SU-DHL-6 (cell line): ENCODE measurements around the gene DNAH17.

Experiments
- H2AFZ ChIP-seq: fragments of 200-600 bp; sonication (generic); 2 replicates; pipeline ENCODE4 v1.6.1; 2014; ENCODE audit warnings: low read depth, mild to moderate bottlenecking, moderate library complexity, mixed read lengths, antibody characterized with exemption, low read length; ENCODE audit not compliant: severe bottlenecking
- H3F3A ChIP-seq: fragments of 200-600 bp; shearing (Covaris generic); 2 replicates; pipeline ENCODE4 v1.6.0; 2016; ENCODE audit warnings: antibody characterized with exemption, mild to moderate bottlenecking; ENCODE audit not compliant: insufficient read depth
- H3K27ac ChIP-seq: fragments of 200-600 bp; sonication (generic); 2 replicates; pipeline ENCODE4 v1.5.1; 2016; ENCODE audit warnings: low read depth, mild to moderate bottlenecking, low read length, moderate library complexity, mixed read lengths
- H3K27me3 ChIP-seq: fragments of 200-600 bp; sonication (generic), shearing (Covaris generic); 2 replicates; pipeline ENCODE4 v1.6.0; 2014; ENCODE audit warnings: mild to moderate bottlenecking, low read length
- H3K36me3 ChIP-seq: fragments of 200-600 bp; sonication (generic); 2 replicates; pipeline ENCODE4 v1.6.1; 2014; ENCODE audit warnings: mild to moderate bottlenecking, low read length, mixed read lengths
- H3K4me2 ChIP-seq: fragments of 300-600, 200-600 bp; shearing (Covaris generic), sonication (generic); 2 replicates; pipeline ENCODE4 v1.6.0; 2014; ENCODE audit warnings: low read length, low read depth, mild to moderate bottlenecking; ENCODE audit not compliant: poor library complexity, severe bottlenecking
- H3K4me3 ChIP-seq: fragments of 200-600 bp; sonication (generic); 2 replicates; pipeline ENCODE4 v1.5.1; 2014; ENCODE audit warnings: antibody characterized with exemption, low read length, mild to moderate bottlenecking, mixed read lengths; ENCODE audit not compliant: insufficient read depth, poor library complexity, severe bottlenecking
- H3K79me2 ChIP-seq: fragments of 200-600 bp; sonication (generic); 2 replicates; pipeline ENCODE4 v1.6.1; 2014; ENCODE audit warnings: mild to moderate bottlenecking, low read length, moderate library complexity; ENCODE audit not compliant: insufficient read depth
- H3K9ac ChIP-seq: fragments of 200-600 bp; sonication (generic); 2 replicates; pipeline ENCODE4 v1.7.0; 2014; ENCODE audit warnings: mild to moderate bottlenecking, low read length
- H3K9me2 ChIP-seq: fragments of 200-600 bp; sonication (generic); replicated peaks from 2 replicates; pipeline ENCODE4 v1.6.1; 2014; ENCODE audit warnings: low read length; ENCODE audit not compliant: insufficient read depth
- H3K9me3 ChIP-seq: fragments of 200-600 bp; sonication (generic); 2 replicates; pipeline ENCODE4 v1.6.1; 2014; ENCODE audit warnings: low read length, mixed read lengths; ENCODE audit not compliant: insufficient read depth
- H4K20me1 ChIP-seq: fragments of 200-600 bp; sonication (generic); 2 replicates; pipeline ENCODE4 v1.6.1; 2014; ENCODE audit warnings: low read depth, mild to moderate bottlenecking, antibody characterized with exemption, low read length, moderate library complexity, mixed read lengths
- CTCF ChIP-seq: fragments of 200-600 bp; sonication (generic); IDR thresholded peaks from one replicate; pipeline ENCODE4 v1.5.1; 2017; ENCODE audit warnings: antibody characterized with exemption, mild to moderate bottlenecking, low read length, moderate library complexity; ENCODE audit not compliant: insufficient read depth, poor library complexity, severe bottlenecking
- EZH2phosphoT487 ChIP-seq: fragments of 200-600 bp; sonication (generic), shearing (Covaris generic); conservative IDR thresholded peaks from 2 replicates; pipeline ENCODE4 v1.6.1; 2018; ENCODE audit warnings: mild to moderate bottlenecking, antibody characterized with exemption, low read length, moderate library complexity, mixed read lengths

DNAH17 gene

DNA sequence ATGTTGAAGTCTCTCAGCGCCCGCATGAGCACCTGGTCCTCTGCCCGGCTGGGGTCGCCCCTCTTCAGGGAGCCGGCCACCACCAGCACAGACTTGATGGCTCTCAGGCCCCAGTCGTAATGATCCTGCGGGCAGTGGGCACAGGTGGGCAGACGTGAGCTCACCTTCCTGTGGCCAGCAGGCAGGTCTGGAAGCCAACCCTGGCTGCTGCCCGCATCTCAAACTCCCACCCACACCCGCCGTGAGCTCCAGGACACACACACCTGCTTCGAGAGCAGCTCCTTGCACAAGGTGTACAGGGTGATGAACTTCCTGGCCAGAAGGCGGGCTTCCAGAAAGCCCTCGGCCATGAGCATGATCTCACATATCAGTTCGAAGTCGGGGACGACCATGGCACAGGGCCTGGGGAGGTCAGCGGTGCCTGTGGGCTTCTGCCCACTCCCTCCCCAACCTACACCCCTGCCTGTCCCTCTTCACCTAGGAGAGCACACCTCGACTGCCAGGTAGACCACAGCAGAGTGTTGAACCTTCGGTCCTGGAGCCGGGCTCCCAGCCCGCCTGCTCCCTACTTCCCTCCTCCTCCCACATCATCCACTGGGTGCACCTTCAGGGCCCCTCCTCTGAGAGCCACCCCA lies 82.4 kb downstream of the DNAH17 start:
- no peak overlapping the region for H3K4me2 ChIP-seq
- H3K27me3 ChIP-seq: 0 out of 2 replicates have a peak, but pooled peaks cover 2% of the 10 kb centered on the region
- H3K9me2 ChIP-seq: no peaks in the 10 kb centered on the region
- no peaks in the 10 kb centered on the region for H3K9me3 ChIP-seq
- no peaks in the 10 kb centered on the region for H3K79me2 ChIP-seq
- no peak overlapping the region for H3K27ac ChIP-seq
- no peaks in the 10 kb centered on the region for H3K36me3 ChIP-seq
- TF ChIP-seq EZH2phosphoT487: no peak
- no peak for TF ChIP-seq CTCF
- no peak overlapping the region for H3K4me3 ChIP-seq
- H3K9ac ChIP-seq: no peak overlapping the region
- H4K20me1 ChIP-seq: no peaks in the 10 kb centered on the region
- H2AFZ ChIP-seq: no peak overlapping the region
- no peaks in the 10 kb centered on the region for H3F3A ChIP-seq

DNA sequence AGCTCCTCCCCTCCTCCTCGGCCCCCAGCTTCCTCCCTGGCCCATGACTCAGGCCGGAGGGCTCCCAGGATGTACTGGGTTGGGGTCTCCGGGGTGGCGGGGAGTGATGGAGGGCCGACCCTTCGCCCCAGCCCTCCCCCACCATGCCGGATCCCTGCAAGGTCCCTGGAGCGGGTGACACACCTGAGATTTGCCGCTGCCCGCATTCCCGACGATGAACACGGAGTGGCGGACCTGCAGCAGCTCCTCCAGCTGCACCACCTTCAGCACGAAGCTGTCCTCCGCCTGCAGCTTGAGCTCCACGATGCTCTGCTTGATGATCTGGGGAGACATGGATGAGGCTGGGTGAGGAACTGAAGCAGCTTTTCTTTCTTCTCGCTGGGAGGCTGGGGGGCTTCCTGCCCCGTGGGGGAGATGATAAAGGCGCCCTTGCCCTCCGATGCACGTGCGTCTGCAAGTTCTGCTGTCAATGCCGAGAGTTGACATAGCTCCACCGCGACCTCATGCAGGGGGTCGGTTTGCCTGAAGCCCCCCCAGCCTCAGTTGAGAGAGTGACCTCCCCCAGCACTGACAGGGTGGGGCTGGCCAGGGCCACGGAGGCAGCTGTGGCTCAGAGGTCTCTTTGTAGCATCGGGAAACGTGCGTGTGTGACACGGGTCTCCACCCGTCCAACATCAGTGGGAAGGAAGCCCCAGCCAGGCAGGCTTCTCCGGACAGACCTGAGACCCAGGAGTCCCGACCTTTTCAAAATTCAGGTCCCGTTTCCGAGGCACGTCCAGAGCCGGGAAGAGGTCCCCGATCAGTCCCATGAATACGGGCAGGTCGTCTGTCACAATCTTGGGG lies 83.1 kb downstream of the DNAH17 start:
- H3K4me3 ChIP-seq: no peak overlapping the region
- no peaks in the 10 kb centered on the region for H3K36me3 ChIP-seq
- no peaks in the 10 kb centered on the region for H4K20me1 ChIP-seq
- no peak overlapping the region for H3K27ac ChIP-seq
- H3F3A ChIP-seq: no peaks in the 10 kb centered on the region
- H2AFZ ChIP-seq: no peak overlapping the region
- no peaks in the 10 kb centered on the region for H3K9me3 ChIP-seq
- H3K4me2 ChIP-seq: no peak overlapping the region
- H3K79me2 ChIP-seq: no peaks in the 10 kb centered on the region
- H3K9me2 ChIP-seq: no peaks in the 10 kb centered on the region
- H3K27me3 ChIP-seq: 0 out of 2 replicates have a peak, but pooled peaks cover 3% of the 10 kb centered on the region
- TF ChIP-seq EZH2phosphoT487 (no peak), CTCF (no peak)
- no peak overlapping the region for H3K9ac ChIP-seq

- no peaks in the 10 kb centered on the region for H3K9me2 ChIP-seq
- no peaks in the 10 kb centered on the region for H3F3A ChIP-seq
- TF ChIP-seq CTCF (no peak), EZH2phosphoT487 (no peak)
- no peak overlapping the region for H3K4me3 ChIP-seq
- no peak overlapping the region for H3K4me2 ChIP-seq
- no peak overlapping the region for H3K27ac ChIP-seq
- H3K79me2 ChIP-seq: no peaks in the 10 kb centered on the region
- H4K20me1 ChIP-seq: no peaks in the 10 kb centered on the region
- no peaks in the 10 kb centered on the region for H3K9me3 ChIP-seq
- no peak overlapping the region for H2AFZ ChIP-seq
- no peaks in the 10 kb centered on the region for H3K36me3 ChIP-seq
- no peak overlapping the region for H3K9ac ChIP-seq
- H3K27me3 ChIP-seq: 0 out of 2 replicates have a peak, but pooled peaks cover 3% of the 10 kb centered on the region
Observed at GRCh38 chr17:78493450-78493849, 83.7 kb downstream of the DNAH17 start.
